ENCODE results near the gene TIE1. TPM values are rescaled to one million over a fixed set of nuclear protein-coding genes. Genes with fewer than 3 reads are reported as not detected.
A peak's percentile ranks its signal among the peaks of the same experiment; 100 is the strongest.

Gene TIE1
- total and polyA plus RNA-seq, 9 of the 15 experiments (the other 6 are each of a cell fraction or from before 2014, with no cell fraction given), result 0.07 to 0.49 (median 0.14) TPM; not detected in 4

- TF ChIP-seq, protein P1, sequence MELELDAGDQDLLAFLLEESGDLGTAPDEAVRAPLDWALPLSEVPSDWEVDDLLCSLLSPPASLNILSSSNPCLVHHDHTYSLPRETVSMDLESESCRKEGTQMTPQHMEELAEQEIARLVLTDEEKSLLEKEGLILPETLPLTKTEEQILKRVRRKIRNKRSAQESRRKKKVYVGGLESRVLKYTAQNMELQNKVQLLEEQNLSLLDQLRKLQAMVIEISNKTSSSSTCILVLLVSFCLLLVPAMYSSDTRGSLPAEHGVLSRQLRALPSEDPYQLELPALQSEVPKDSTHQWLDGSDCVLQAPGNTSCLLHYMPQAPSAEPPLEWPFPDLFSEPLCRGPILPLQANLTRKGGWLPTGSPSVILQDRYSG (tag; conservative IDR thresholded peaks at IDR 0.05; ENCODE audit: low read depth), result no peak
- no peak for TF ChIP-seq SNIP1 (IDR thresholded peaks at IDR 0.05; ENCODE audit: low read depth)
- peak; percentile 80; the same call in 1 of the 2 replicates for TF ChIP-seq HDAC2 (IDR thresholded peaks at IDR 0.05)
- TF ChIP-seq, protein P2, sequence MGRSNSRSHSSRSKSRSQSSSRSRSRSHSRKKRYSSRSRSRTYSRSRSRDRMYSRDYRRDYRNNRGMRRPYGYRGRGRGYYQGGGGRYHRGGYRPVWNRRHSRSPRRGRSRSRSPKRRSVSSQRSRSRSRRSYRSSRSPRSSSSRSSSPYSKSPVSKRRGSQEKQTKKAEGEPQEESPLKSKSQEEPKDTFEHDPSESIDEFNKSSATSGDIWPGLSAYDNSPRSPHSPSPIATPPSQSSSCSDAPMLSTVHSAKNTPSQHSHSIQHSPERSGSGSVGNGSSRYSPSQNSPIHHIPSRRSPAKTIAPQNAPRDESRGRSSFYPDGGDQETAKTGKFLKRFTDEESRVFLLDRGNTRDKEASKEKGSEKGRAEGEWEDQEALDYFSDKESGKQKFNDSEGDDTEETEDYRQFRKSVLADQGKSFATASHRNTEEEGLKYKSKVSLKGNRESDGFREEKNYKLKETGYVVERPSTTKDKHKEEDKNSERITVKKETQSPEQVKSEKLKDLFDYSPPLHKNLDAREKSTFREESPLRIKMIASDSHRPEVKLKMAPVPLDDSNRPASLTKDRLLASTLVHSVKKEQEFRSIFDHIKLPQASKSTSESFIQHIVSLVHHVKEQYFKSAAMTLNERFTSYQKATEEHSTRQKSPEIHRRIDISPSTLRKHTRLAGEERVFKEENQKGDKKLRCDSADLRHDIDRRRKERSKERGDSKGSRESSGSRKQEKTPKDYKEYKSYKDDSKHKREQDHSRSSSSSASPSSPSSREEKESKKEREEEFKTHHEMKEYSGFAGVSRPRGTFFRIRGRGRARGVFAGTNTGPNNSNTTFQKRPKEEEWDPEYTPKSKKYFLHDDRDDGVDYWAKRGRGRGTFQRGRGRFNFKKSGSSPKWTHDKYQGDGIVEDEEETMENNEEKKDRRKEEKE (IDR thresholded peaks at IDR 0.05; ENCODE audit: borderline replicate concordance in 1 of 2, control insufficient read depth in 1 of 2, low read depth in 2 of 2, low read length in 1 of 2), result no peak
- TF ChIP-seq MTF1 (CRISPR knock-in tag; IDR thresholded peaks at IDR 0.05; ENCODE audit: borderline replicate concordance), result no peak
- no peak for TF ChIP-seq ZNF764 (CRISPR knock-in tag; IDR thresholded peaks at IDR 0.05; ENCODE audit: low read depth)
- no peak for TF ChIP-seq RHOXF2B (CRISPR knock-in tag; conservative IDR thresholded peaks at IDR 0.05)
- no peak; a peak in 2 of 4 replicates for TF ChIP-seq NONO (IDR thresholded peaks at IDR 0.05; ENCODE audit: low read depth in 2 of 2, low read length in 1 of 2)
- TF ChIP-seq MEF2A (IDR thresholded peaks at IDR 0.05; ENCODE audit: control insufficient read depth, low read depth, low read length), result no peak
- peak; percentile 87 for TF ChIP-seq CCNT2 (IDR thresholded peaks at IDR 0.05; ENCODE audit: borderline replicate concordance, extremely low read depth, insufficient read length, low read depth, low read length)
- no peak for TF ChIP-seq ZNF696 (CRISPR knock-in tag; conservative IDR thresholded peaks at IDR 0.05)
- no peak for TF ChIP-seq IRF9 (tag; IDR thresholded peaks at IDR 0.05)
- no peak for TF ChIP-seq ZNF133 (CRISPR knock-in tag; IDR thresholded peaks at IDR 0.05)
- TF ChIP-seq BACH1 (tag; IDR thresholded peaks at IDR 0.05), result no peak
- TF ChIP-seq NR2C1 (IDR thresholded peaks at IDR 0.05), result no peak
- 0 out of 2 replicates have a peak, but pooled peaks have one; percentile 6 for TF ChIP-seq NR2C1 (tag; IDR thresholded peaks at IDR 0.05)
- TF ChIP-seq, protein P3, sequence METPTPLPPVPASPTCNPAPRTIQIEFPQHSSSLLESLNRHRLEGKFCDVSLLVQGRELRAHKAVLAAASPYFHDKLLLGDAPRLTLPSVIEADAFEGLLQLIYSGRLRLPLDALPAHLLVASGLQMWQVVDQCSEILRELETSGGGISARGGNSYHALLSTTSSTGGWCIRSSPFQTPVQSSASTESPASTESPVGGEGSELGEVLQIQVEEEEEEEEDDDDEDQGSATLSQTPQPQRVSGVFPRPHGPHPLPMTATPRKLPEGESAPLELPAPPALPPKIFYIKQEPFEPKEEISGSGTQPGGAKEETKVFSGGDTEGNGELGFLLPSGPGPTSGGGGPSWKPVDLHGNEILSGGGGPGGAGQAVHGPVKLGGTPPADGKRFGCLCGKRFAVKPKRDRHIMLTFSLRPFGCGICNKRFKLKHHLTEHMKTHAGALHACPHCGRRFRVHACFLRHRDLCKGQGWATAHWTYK (CRISPR knock-in tag; IDR thresholded peaks at IDR 0.05), result peak; percentile 85
- no peak for TF ChIP-seq HOXB6 (CRISPR knock-in tag; IDR thresholded peaks at IDR 0.05; ENCODE audit: borderline replicate concordance)
- TF ChIP-seq, protein P4, sequence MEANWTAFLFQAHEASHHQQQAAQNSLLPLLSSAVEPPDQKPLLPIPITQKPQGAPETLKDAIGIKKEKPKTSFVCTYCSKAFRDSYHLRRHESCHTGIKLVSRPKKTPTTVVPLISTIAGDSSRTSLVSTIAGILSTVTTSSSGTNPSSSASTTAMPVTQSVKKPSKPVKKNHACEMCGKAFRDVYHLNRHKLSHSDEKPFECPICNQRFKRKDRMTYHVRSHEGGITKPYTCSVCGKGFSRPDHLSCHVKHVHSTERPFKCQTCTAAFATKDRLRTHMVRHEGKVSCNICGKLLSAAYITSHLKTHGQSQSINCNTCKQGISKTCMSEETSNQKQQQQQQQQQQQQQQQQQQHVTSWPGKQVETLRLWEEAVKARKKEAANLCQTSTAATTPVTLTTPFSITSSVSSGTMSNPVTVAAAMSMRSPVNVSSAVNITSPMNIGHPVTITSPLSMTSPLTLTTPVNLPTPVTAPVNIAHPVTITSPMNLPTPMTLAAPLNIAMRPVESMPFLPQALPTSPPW (CRISPR knock-in tag; IDR thresholded peaks at IDR 0.05), result peak; percentile 95
These were observed 67.3 kb downstream of the TIE1 start, which contains the start of gene ELOVL1 (continued) for GRCh38 chr1:43367904-43368645.
